ENCODE measurements around the gene LPIN1. TPM values are rescaled to one million over a fixed set of nuclear protein-coding genes. Genes with fewer than 3 reads are reported as not detected.
"Not testable (repeated sequence)": the region's sequence is repeated elsewhere in the genome, so short reads cannot be mapped to it uniquely, and the experiment has no call there.

Gene LPIN1
- total and polyA plus RNA-seq, 2 donors (not counting 1 experiment from before 2014, with no cell fraction given): 36.3 to 99.1 TPM

GRCh38 chr2:11813951-11814350 lies 67.5 kb downstream of the LPIN1 start:
- Mint-ChIP-seq H3K4me1 (no peaks in the 10 kb centered on the region), H3K4me3 (no peak overlapping the region), H3K27ac (no peak overlapping the region), H3K9me3 (ENCODE audit: insufficient read depth) (no peaks in the 10 kb centered on the region), H3K27me3 (no peaks in the 10 kb centered on the region)
- Histone ChIP-seq H3K9ac (ENCODE audit: low read length) (no peak overlapping the region), H3K27me3 (replicated peaks in 1 of 4; ENCODE audit: control extremely low read depth in 1 of 4, control insufficient read depth in 3 of 4, insufficient read depth in 4 of 4, low read length in 3 of 4) (no peaks in the 10 kb centered on the region), H3K4me3 (ENCODE audit: control extremely low read depth in 1 of 5, extremely low read depth in 1 of 5, insufficient read depth in 1 of 5, low read depth in 2 of 5, low read length in 4 of 5) (no peak overlapping the region), H3K9me3 (ENCODE audit: control extremely low read depth in 1 of 3, control insufficient read depth in 2 of 3, insufficient read depth in 1 of 3, low read length in 2 of 3) (peaks cover 0 to 4% (median 0%) of the 10 kb centered on the region in 3 donors), H3K36me3 (replicated peaks in 1 of 2; ENCODE audit: control extremely low read depth in 1 of 2, control insufficient read depth in 1 of 2, extremely low read depth in 1 of 2, insufficient read depth in 2 of 2, low read length in 1 of 2) (peaks cover 0 to 58% of the 10 kb centered on the region in 2 experiments), H2AFZ (ENCODE audit: insufficient read depth, low read depth, low read length, poor library complexity, severe bottlenecking) (no peak overlapping the region), H4K20me1 (ENCODE audit: control insufficient read depth, insufficient read depth, low read length, poor library complexity, severe bottlenecking) (no peaks in the 10 kb centered on the region), H3K4me2 (replicated peaks; ENCODE audit: low read depth, low read length, poor library complexity, severe bottlenecking) (no peak overlapping the region), H3K27ac (ENCODE audit: low read length in 2 of 2) (no peak overlapping the region), H3K79me2 (ENCODE audit: control insufficient read depth, insufficient read depth, low read length) (no peaks in the 10 kb centered on the region), H3K4me1 (ENCODE audit: control insufficient read depth in 2 of 2, insufficient read depth in 2 of 2, low read length in 2 of 2) (no peaks in the 10 kb centered on the region)
- intact Hi-C loops (cut with micrococcal nuclease): no loop called here
- ATAC-seq (ENCODE audit: low read depth) (no peak), DNase-seq (no peak)
- CTCF ChIA-PET: interaction anchor here (0.9 kb wide), 1 partner anchor 1192 kb away, joined by 3 read pairs; no protein-coding TSS in a partner anchor
- 99% methylated on average over 7 of the region's 7 CpGs for WGBS (ENCODE audit: insufficient coverage)
- TF ChIP-seq CTCF (IDR thresholded peaks at IDR 0.05) (no peak), EZH2 (IDR thresholded peaks at IDR 0.05; ENCODE audit: borderline replicate concordance, insufficient read depth, low read depth, low read length, poor library complexity, severe bottlenecking) (no peak)
- POLR2A ChIA-PET: no interaction called here

GRCh38 chr2:11814979-11815510 lies 68.6 kb downstream of the LPIN1 start:
- Histone ChIP-seq H3K4me1 (ENCODE audit: control insufficient read depth in 2 of 2, insufficient read depth in 2 of 2, low read length in 2 of 2) (no peaks in the 10 kb centered on the region), H3K9me3 (ENCODE audit: control extremely low read depth in 1 of 3, control insufficient read depth in 2 of 3, insufficient read depth in 1 of 3, low read length in 2 of 3) (peaks cover 0 to 4% (median 0%) of the 10 kb centered on the region in 3 donors), H3K36me3 (replicated peaks in 1 of 2; ENCODE audit: control extremely low read depth in 1 of 2, control insufficient read depth in 1 of 2, extremely low read depth in 1 of 2, insufficient read depth in 2 of 2, low read length in 1 of 2) (peaks cover 1 to 59% of the 10 kb centered on the region in 2 experiments), H3K27ac (ENCODE audit: low read length in 2 of 2) (no peak overlapping the region), H3K27me3 (replicated peaks in 1 of 4; ENCODE audit: control extremely low read depth in 1 of 4, control insufficient read depth in 3 of 4, insufficient read depth in 4 of 4, low read length in 3 of 4) (no peaks in the 10 kb centered on the region), H4K20me1 (ENCODE audit: control insufficient read depth, insufficient read depth, low read length, poor library complexity, severe bottlenecking) (no peaks in the 10 kb centered on the region), H3K4me2 (replicated peaks; ENCODE audit: low read depth, low read length, poor library complexity, severe bottlenecking) (no peak overlapping the region), H3K9ac (ENCODE audit: low read length) (no peak overlapping the region), H3K4me3 (ENCODE audit: control extremely low read depth in 1 of 5, extremely low read depth in 1 of 5, insufficient read depth in 1 of 5, low read depth in 2 of 5, low read length in 4 of 5) (no peak overlapping the region), H3K79me2 (ENCODE audit: control insufficient read depth, insufficient read depth, low read length) (no peaks in the 10 kb centered on the region), H2AFZ (ENCODE audit: insufficient read depth, low read depth, low read length, poor library complexity, severe bottlenecking) (no peak overlapping the region)
- ChIA-PET CTCF (interaction anchor here (1.1 kb wide), 1 partner anchor 1116 kb away, joined by 3 read pairs; no protein-coding TSS in a partner anchor), POLR2A (interaction anchor here (0.7 kb wide), 1 partner anchor 8 kb away, joined by 4 read pairs; no protein-coding TSS in a partner anchor)
- 99% methylated on average over 13 of the region's 13 CpGs for WGBS (ENCODE audit: insufficient coverage)
- Mint-ChIP-seq H3K4me1 (no peaks in the 10 kb centered on the region), H3K9me3 (ENCODE audit: insufficient read depth) (no peaks in the 10 kb centered on the region), H3K27ac (no peak overlapping the region), H3K27me3 (no peaks in the 10 kb centered on the region), H3K4me3 (no peak overlapping the region)
- intact Hi-C loops (cut with micrococcal nuclease): no loop called here
- DNase-seq (no peak), ATAC-seq (ENCODE audit: low read depth) (no peak)
- TF ChIP-seq EZH2 (IDR thresholded peaks at IDR 0.05; ENCODE audit: borderline replicate concordance, insufficient read depth, low read depth, low read length, poor library complexity, severe bottlenecking) (no peak), CTCF (IDR thresholded peaks at IDR 0.05) (no peak)

- POLR2A ChIA-PET; H3K4me1 ChIP-seq (ENCODE audit: control insufficient read depth in 2 of 2, insufficient read depth in 2 of 2, low read length in 2 of 2); H4K20me1 ChIP-seq (ENCODE audit: control insufficient read depth, insufficient read depth, low read length, poor library complexity, severe bottlenecking); intact Hi-C loops (cut with micrococcal nuclease); H3K9ac ChIP-seq (ENCODE audit: low read length); H3K27me3 ChIP-seq (replicated peaks in 1 of 4; ENCODE audit: control extremely low read depth in 1 of 4, control insufficient read depth in 3 of 4, insufficient read depth in 4 of 4, low read length in 3 of 4); H3K4me1 Mint-ChIP-seq; ATAC-seq (ENCODE audit: low read depth); H3K9me3 ChIP-seq (ENCODE audit: control extremely low read depth in 1 of 3, control insufficient read depth in 2 of 3, insufficient read depth in 1 of 3, low read length in 2 of 3); H3K4me3 ChIP-seq (ENCODE audit: control extremely low read depth in 1 of 5, extremely low read depth in 1 of 5, insufficient read depth in 1 of 5, low read depth in 2 of 5, low read length in 4 of 5); H3K79me2 ChIP-seq (ENCODE audit: control insufficient read depth, insufficient read depth, low read length); H3K27ac ChIP-seq (ENCODE audit: low read length in 2 of 2); H3K27me3 Mint-ChIP-seq; H2AFZ ChIP-seq (ENCODE audit: insufficient read depth, low read depth, low read length, poor library complexity, severe bottlenecking); H3K4me2 ChIP-seq (replicated peaks; ENCODE audit: low read depth, low read length, poor library complexity, severe bottlenecking); H3K27ac Mint-ChIP-seq; H3K9me3 Mint-ChIP-seq (ENCODE audit: insufficient read depth); DNase-seq; H3K4me3 Mint-ChIP-seq; CTCF ChIA-PET: not testable (repeated sequence)
- H3K36me3 ChIP-seq (replicated peaks in 1 of 2; ENCODE audit: control extremely low read depth in 1 of 2, control insufficient read depth in 1 of 2, extremely low read depth in 1 of 2, insufficient read depth in 2 of 2, low read length in 1 of 2): peaks cover 1 to 61% of the 10 kb centered on the region in 2 experiments
- 100% methylated on average over 2 of the region's 3 CpGs for WGBS (ENCODE audit: insufficient coverage)
Measured at GRCh38 chr2:11816935-11817334, 70.5 kb downstream of the LPIN1 start.

All from B cell (primary cell).